KMS-11 (cell line): ENCODE data around the gene VMA21.

Experiments used
- H2AFZ ChIP-seq: fragments of 200-600 bp; sonication (generic); 2 replicates; pipeline ENCODE4 v1.6.1; 2016; ENCODE audit warnings: antibody characterized with exemption, mixed run types, low read depth
- H3K27ac ChIP-seq: fragments of 200-600 bp; sonication (generic); 2 replicates; pipeline ENCODE4 v1.6.1; 2016; ENCODE audit warnings: mild to moderate bottlenecking, mixed run types
- H3K27me3 ChIP-seq: fragments of 200-600 bp; sonication (generic); 2 replicates; pipeline ENCODE4 v1.6.1; 2017; ENCODE audit warnings: mild to moderate bottlenecking, low read depth, mixed run types, moderate library complexity; ENCODE audit not compliant: insufficient read depth
- H3K36me3 ChIP-seq: fragments of 200-600 bp; sonication (generic); 2 replicates; pipeline ENCODE4 v1.6.1; 2017; ENCODE audit warnings: mild to moderate bottlenecking, mixed run types; ENCODE audit not compliant: insufficient read depth
- H3K4me1 ChIP-seq: fragments of 200-600 bp; sonication (generic); 2 replicates; pipeline ENCODE4 v1.6.1; 2016; ENCODE audit warnings: mild to moderate bottlenecking, low read depth, mixed run types; ENCODE audit not compliant: poor library complexity, severe bottlenecking
- H3K4me2 ChIP-seq: fragments of 200-600 bp; sonication (generic); 2 replicates; pipeline ENCODE4 v1.7.0; 2016; ENCODE audit warnings: mild to moderate bottlenecking, mixed run types
- H3K4me3 ChIP-seq: fragments of 200-600 bp; sonication (generic); IDR thresholded peaks from 2 replicates; pipeline ENCODE4 v1.6.1; 2017; ENCODE audit warnings: low read depth, low read length, mixed read lengths; ENCODE audit not compliant: insufficient read depth
- H3K79me2 ChIP-seq: fragments of 200-600 bp; sonication (generic); 2 replicates; pipeline ENCODE4 v1.6.1; 2016; ENCODE audit warnings: low read depth, mixed run types; ENCODE audit not compliant: insufficient read depth
- H3K9ac ChIP-seq: fragments of 200-600 bp; sonication (generic); 2 replicates; pipeline ENCODE4 v1.6.1; 2016; ENCODE audit warnings: mild to moderate bottlenecking, mixed run types
- H4K20me1 ChIP-seq: fragments of 200-600 bp; sonication (generic); 2 replicates; pipeline ENCODE4 v1.6.1; 2016; ENCODE audit warnings: mild to moderate bottlenecking, mixed run types; ENCODE audit not compliant: insufficient read depth
- CTCF ChIP-seq: fragments of 200-600 bp; sonication (generic); conservative IDR thresholded peaks from 2 replicates; pipeline ENCODE4 v1.6.1; 2017; ENCODE audit warnings: low read depth, mild to moderate bottlenecking, antibody characterized with exemption, low read length, moderate library complexity, mixed read lengths

The VMA21 gene

GRCh38 chrX:151398346-151398745 lies 1.3 kb downstream of the VMA21 start:
- peaks cover 62% of the 10 kb centered on the region for H3K79me2 ChIP-seq
- H3K27ac ChIP-seq = no peak overlapping the region
- no peak overlapping the region for H3K4me3 ChIP-seq
- no peaks in the 10 kb centered on the region for H3K27me3 ChIP-seq
- H3K4me1 ChIP-seq = peaks cover 27% of the 10 kb centered on the region
- no peak overlapping the region for H3K9ac ChIP-seq
- H3K36me3 ChIP-seq = no peaks in the 10 kb centered on the region
- no peak overlapping the region for H2AFZ ChIP-seq
- H3K4me2 ChIP-seq = peak overlapping the region; percentile 46; the same call in 1 of the 2 replicates
- H4K20me1 ChIP-seq = no peaks in the 10 kb centered on the region
- TF ChIP-seq CTCF = no peak

GRCh38 chrX:151402719-151403390 lies 5.8 kb downstream of the VMA21 start:
- H3K4me1 ChIP-seq = peaks cover 25% of the 10 kb centered on the region
- no peak overlapping the region for H3K27ac ChIP-seq
- no peaks in the 10 kb centered on the region for H3K27me3 ChIP-seq
- H4K20me1 ChIP-seq = no peaks in the 10 kb centered on the region
- no peak overlapping the region for H3K4me2 ChIP-seq
- H2AFZ ChIP-seq = no peak overlapping the region
- no peak for TF ChIP-seq CTCF
- H3K36me3 ChIP-seq = no peaks in the 10 kb centered on the region
- H3K79me2 ChIP-seq = peaks cover 66% of the 10 kb centered on the region
- H3K4me3 ChIP-seq = no peak overlapping the region
- no peak overlapping the region for H3K9ac ChIP-seq

- H3K4me1 ChIP-seq = no peaks in the 10 kb centered on the region
- H2AFZ ChIP-seq = no peak overlapping the region
- H3K79me2 ChIP-seq = no peaks in the 10 kb centered on the region
- H3K4me2 ChIP-seq = no peak overlapping the region
- TF ChIP-seq CTCF = no peak
- no peaks in the 10 kb centered on the region for H4K20me1 ChIP-seq
- H3K9ac ChIP-seq = no peak overlapping the region
- H3K4me3 ChIP-seq = no peak overlapping the region
- no peaks in the 10 kb centered on the region for H3K27me3 ChIP-seq
- H3K27ac ChIP-seq = no peak overlapping the region
- H3K36me3 ChIP-seq = no peaks in the 10 kb centered on the region
Observed at GRCh38 chrX:151416579-151416978, 19.6 kb downstream of the VMA21 start.

GRCh38 chrX:151419782-151420181 lies 22.8 kb downstream of the VMA21 start:
- no peaks in the 10 kb centered on the region for H3K4me1 ChIP-seq
- H3K79me2 ChIP-seq = no peaks in the 10 kb centered on the region
- H2AFZ ChIP-seq = no peak overlapping the region
- no peak for TF ChIP-seq CTCF
- no peak overlapping the region for H3K4me2 ChIP-seq
- H3K27ac ChIP-seq = no peak overlapping the region
- H3K4me3 ChIP-seq = no peak overlapping the region
- H3K9ac ChIP-seq = no peak overlapping the region
- no peaks in the 10 kb centered on the region for H4K20me1 ChIP-seq
- H3K27me3 ChIP-seq = no peaks in the 10 kb centered on the region
- H3K36me3 ChIP-seq = no peaks in the 10 kb centered on the region
